GM19035 (cell line): ENCODE results near the gene GHSR.

Experiments used
- ATAC-seq: cut with Tn5 transposase; IDR thresholded peaks from one replicate; pipeline ENCODE4 v1.9.1; 2021; ENCODE audit not compliant: unreplicated experiment

Gene GHSR

GRCh38 chr3:172441581-172441980, 6.7 kb downstream of the GHSR start:
- no peak for ATAC-seq

GRCh38 chr3:172438186-172438585, 10.1 kb downstream of the GHSR start:
- no peak for ATAC-seq

- ATAC-seq, result no peak
These were observed 10.5 kb downstream of the GHSR start for GRCh38 chr3:172437713-172438112.

- ATAC-seq, result no peak
These were observed 32.9 kb downstream of the GHSR start for GRCh38 chr3:172415323-172415722.

- no peak for ATAC-seq
These were observed 36.7 kb downstream of the GHSR start for GRCh38 chr3:172411478-172411947.

- no peak for ATAC-seq
These were observed 37.4 kb downstream of the GHSR start for GRCh38 chr3:172410702-172411477.

- ATAC-seq, result no peak
These were observed 40.4 kb downstream of the GHSR start for GRCh38 chr3:172407872-172408271.

GRCh38 chr3:172405914-172406313, 42.3 kb downstream of the GHSR start:
- ATAC-seq, result no peak

GRCh38 chr3:172404237-172404962, 43.9 kb downstream of the GHSR start:
- no peak for ATAC-seq

GRCh38 chr3:172402892-172403643, 45.2 kb downstream of the GHSR start:
- ATAC-seq, result no peak

GRCh38 chr3:172402090-172402489, 46.2 kb downstream of the GHSR start:
- ATAC-seq, result no peak

- ATAC-seq, result no peak
These were observed 49.8 kb downstream of the GHSR start for GRCh38 chr3:172398484-172398883.

GRCh38 chr3:172397716-172398405, 50.4 kb downstream of the GHSR start:
- ATAC-seq, result no peak

GRCh38 chr3:172396400-172396799, 51.9 kb downstream of the GHSR start:
- no peak for ATAC-seq

GRCh38 chr3:172394692-172395091, 53.6 kb downstream of the GHSR start:
- ATAC-seq, result no peak
